ENCODE data around the gene SPATA33. TPM values are rescaled to one million over a fixed set of nuclear protein-coding genes. Genes with fewer than 3 reads are reported as not detected.

The SPATA33 gene
- total RNA-seq, 1 experiment from 2014 or later: 12.0 TPM

GRCh38 chr16:89655062-89655643 lies 2.5 kb upstream of the SPATA33 start (continued):
- TF ChIP-seq HMGXB4 (CRISPR knock-in tag; IDR thresholded peaks at IDR 0.05): no peak

- no peak for DNase-seq (ENCODE audit: low spot score)
- Mint-ChIP-seq H3K4me1 (peaks cover 6% of the 10 kb centered on the region), H3K9me3 (peaks cover 9% of the 10 kb centered on the region), H3K4me3 (peak overlapping the region; percentile 86), H3K36me3 (peaks cover 26% of the 10 kb centered on the region), H3K27ac (peak overlapping the region; percentile 32; the same call in 1 of the 2 replicates), H3K27me3 (ENCODE audit: low read depth) (no peaks in the 10 kb centered on the region)
- ChIA-PET POLR2A (no interaction called here), CTCF (interaction anchor here (0.6 to 1.5 kb wide), 3 partner anchors 44 to 531 kb away, joined by 3 to 6 read pairs (median 4); no protein-coding TSS in a partner anchor)
- no peak for ATAC-seq
- TF ChIP-seq ZNF281 (CRISPR knock-in tag; IDR thresholded peaks at IDR 0.05): no peak
- TF ChIP-seq NFATC4 (CRISPR knock-in tag; IDR thresholded peaks at IDR 0.05): no peak
- no peak for TF ChIP-seq RELA (CRISPR knock-in tag; IDR thresholded peaks at IDR 0.05; ENCODE audit: borderline replicate concordance)
- TF ChIP-seq ZNF416 (CRISPR knock-in tag; IDR thresholded peaks at IDR 0.05): no peak
- no peak for TF ChIP-seq ZNF121 (CRISPR knock-in tag; IDR thresholded peaks at IDR 0.05)
- no peak for TF ChIP-seq KAT7 (CRISPR knock-in tag; IDR thresholded peaks at IDR 0.05; ENCODE audit: borderline replicate concordance)
- no peak for TF ChIP-seq SMAD3 (CRISPR knock-in tag; IDR thresholded peaks at IDR 0.05; ENCODE audit: borderline replicate concordance)
- no peak for TF ChIP-seq MXD4 (CRISPR knock-in tag; IDR thresholded peaks at IDR 0.05; ENCODE audit: borderline replicate concordance)
- TF ChIP-seq NFYB (CRISPR knock-in tag; conservative IDR thresholded peaks at IDR 0.05; ENCODE audit: low read depth): no peak
- no peak for TF ChIP-seq FOXJ3 (CRISPR knock-in tag; IDR thresholded peaks at IDR 0.05; ENCODE audit: borderline replicate concordance)
- TF ChIP-seq OVOL2 (CRISPR knock-in tag; IDR thresholded peaks at IDR 0.05; ENCODE audit: borderline replicate concordance): no peak
- no peak for TF ChIP-seq TEAD4 (CRISPR knock-in tag; IDR thresholded peaks at IDR 0.05)
- no peak for TF ChIP-seq HMGXB4 (CRISPR knock-in tag; IDR thresholded peaks at IDR 0.05)
- TF ChIP-seq ZMAT4 (CRISPR knock-in tag; IDR thresholded peaks at IDR 0.05): no peak
- no peak for TF ChIP-seq SOX15 (CRISPR knock-in tag; IDR thresholded peaks at IDR 0.05)
- no peak for TF ChIP-seq E2F1 (CRISPR knock-in tag; IDR thresholded peaks at IDR 0.05)
Observed at GRCh38 chr16:89656435-89657121, 1.1 kb upstream of the SPATA33 start.

Data from WTC11 (cell line).